ENCODE measurements around the gene SIPA1L3.
"Not testable (repeated sequence)": the region's sequence is repeated elsewhere in the genome, so short reads cannot be mapped to it uniquely, and the experiment has no call there.

Gene SIPA1L3

DNA sequence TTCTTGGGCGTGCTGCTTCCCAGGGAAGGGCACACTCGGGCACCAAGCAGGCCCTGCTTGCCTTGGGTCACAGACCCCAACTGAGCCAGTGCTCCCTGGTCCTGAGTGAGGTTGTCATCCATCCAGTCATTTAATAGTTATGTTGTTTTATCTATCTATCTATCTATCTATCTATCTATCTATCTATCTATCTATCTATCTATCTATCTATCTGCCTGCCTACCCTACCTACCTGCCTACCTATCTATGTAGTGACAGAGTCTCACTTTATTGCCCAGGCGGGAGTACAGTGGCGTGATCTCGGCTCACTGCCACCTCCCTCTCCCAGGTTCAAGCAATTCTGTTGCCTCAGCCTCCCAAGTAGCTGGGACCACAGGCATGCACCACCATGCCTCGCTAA is 164.0 kb downstream of the SIPA1L3 start:
- H3K27ac Mint-ChIP-seq; H3K27me3 Mint-ChIP-seq; H3K4me3 Mint-ChIP-seq; intact Hi-C loops (cut with micrococcal nuclease); H3K9me3 Mint-ChIP-seq: not testable (repeated sequence)
- peaks cover 13% of the 10 kb centered on the region for H3K36me3 Mint-ChIP-seq (ENCODE audit: low read depth)
- H3K4me1 Mint-ChIP-seq (ENCODE audit: low read depth): peaks cover 35% of the 10 kb centered on the region

DNA sequence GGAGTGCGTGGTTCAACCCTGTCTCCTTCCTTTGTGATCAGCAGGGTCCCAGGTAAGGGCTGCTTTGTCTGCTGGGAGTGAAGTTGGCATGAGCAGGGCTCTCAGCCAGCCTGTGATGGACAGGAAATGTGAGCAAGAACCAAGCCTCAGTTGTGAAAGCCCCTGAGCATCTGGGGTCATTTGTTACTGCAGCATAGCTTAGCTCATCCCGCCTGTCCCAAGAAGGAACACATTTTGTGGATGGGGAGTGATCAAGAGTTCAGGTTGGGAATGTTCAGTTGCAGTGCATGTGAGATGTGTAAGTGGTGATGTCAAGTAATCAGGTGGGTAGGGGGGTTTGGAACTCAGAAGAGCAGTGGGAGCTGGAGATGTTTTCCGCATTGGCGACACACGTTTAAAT is 164.6 kb downstream of the SIPA1L3 start:
- peaks cover 13% of the 10 kb centered on the region for H3K36me3 Mint-ChIP-seq (ENCODE audit: low read depth)
- peaks cover 35% of the 10 kb centered on the region for H3K4me1 Mint-ChIP-seq (ENCODE audit: low read depth)
- H3K27ac Mint-ChIP-seq: no peak overlapping the region
- peaks cover 7% of the 10 kb centered on the region for H3K9me3 Mint-ChIP-seq
- no peak overlapping the region for H3K4me3 Mint-ChIP-seq
- intact Hi-C loops (cut with micrococcal nuclease): no loop called here
- no peaks in the 10 kb centered on the region for H3K27me3 Mint-ChIP-seq

DNA sequence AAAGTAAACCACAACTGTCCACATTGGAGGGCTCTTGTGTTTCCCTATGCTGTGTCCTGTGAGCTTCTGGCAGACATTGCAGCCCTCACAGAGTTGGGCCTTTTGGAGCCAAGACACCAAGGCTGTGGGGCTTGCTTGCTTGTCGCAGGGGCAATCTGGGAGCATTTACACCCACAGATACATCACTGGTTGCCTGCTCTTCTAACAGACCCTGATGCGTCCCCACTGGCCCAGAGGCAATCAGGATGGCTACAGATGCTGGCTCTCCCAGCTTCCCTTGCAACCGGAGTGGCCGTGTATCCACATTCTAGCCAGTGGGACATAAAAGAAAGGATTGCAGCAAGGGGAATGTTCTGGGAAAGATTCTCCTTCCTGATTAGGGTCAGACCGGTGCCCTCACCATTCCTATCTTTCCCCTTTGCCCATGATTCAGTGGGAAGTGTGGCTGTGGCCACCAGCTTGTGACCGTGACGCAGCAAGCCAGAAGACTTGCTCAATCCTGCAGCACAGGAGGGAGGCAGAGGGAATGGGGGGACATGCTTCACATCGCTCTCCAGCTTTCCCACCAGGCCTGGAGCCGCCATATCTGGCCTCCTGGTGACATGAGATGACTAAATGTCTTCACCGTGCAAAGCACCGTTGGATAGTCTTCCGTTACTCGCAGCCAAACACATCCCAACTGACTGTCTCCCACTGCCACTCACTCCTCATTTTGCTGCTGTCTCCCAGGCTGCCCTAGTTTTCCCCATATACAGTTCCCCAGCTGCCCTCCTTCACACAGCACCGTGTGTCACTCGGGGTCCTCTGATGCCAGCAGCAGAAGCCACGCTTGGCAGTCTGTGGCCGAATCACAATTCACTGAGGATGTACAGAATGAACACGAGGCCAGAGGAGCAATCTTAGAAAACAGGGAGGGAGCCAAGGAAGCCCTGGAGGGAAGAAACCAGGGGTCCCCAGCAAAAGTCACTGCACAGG is 166.1 kb downstream of the SIPA1L3 start:
- Mint-ChIP-seq H3K4me3 (no peak overlapping the region), H3K9me3 (peaks cover 7% of the 10 kb centered on the region), H3K4me1 (ENCODE audit: low read depth) (peaks cover 32% of the 10 kb centered on the region), H3K27ac (peak overlapping the region; percentile 47), H3K36me3 (ENCODE audit: low read depth) (peaks cover 14% of the 10 kb centered on the region), H3K27me3 (no peaks in the 10 kb centered on the region)
- intact Hi-C loops (cut with micrococcal nuclease): no loop called here

DNA sequence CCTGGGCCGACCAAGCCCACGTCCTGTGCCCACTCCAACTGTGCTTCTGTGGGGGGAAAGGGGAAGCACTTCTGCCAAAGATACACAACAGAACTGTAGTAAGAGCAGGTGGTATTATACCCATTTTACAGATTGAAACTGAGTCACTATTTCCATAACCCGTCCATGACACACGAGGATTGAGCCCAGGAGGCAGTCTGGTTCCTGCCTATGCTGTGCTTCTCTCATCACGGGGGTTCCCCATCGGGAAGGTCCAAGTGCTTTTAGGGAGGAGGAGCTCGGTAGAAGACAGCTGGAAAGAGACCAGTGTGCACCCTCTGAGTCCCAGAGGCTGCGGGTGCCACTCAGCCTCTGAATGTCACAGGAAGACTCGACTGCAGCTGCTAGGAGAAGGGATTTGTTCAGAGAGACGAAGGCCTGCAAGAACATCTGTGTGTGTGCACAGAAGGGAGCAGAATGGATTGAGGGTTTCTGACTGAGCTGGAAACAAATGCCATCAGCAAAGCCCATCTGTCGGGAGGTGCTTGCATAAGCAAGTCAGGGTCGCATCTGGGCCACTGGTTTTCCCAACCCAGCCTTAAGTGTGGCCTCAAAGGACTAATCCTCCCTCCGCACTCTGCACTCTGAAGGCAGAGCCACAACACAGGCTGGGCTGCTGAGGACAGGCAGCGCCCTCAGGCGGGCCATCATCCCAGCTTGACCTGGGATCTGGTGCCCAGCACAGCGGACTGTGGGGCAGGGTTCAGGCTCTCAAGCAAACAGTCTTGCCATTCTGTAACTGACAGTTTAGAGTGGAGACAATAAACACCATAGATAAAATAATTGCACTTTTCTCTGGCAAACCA is 167.1 kb downstream of the SIPA1L3 start:
- Mint-ChIP-seq H3K4me3 (no peak overlapping the region), H3K27ac (no peak overlapping the region), H3K9me3 (peaks cover 7% of the 10 kb centered on the region), H3K36me3 (ENCODE audit: low read depth) (peaks cover 18% of the 10 kb centered on the region), H3K4me1 (ENCODE audit: low read depth) (peaks cover 41% of the 10 kb centered on the region), H3K27me3 (no peaks in the 10 kb centered on the region)
- intact Hi-C loops (cut with micrococcal nuclease): no loop called here

DNA sequence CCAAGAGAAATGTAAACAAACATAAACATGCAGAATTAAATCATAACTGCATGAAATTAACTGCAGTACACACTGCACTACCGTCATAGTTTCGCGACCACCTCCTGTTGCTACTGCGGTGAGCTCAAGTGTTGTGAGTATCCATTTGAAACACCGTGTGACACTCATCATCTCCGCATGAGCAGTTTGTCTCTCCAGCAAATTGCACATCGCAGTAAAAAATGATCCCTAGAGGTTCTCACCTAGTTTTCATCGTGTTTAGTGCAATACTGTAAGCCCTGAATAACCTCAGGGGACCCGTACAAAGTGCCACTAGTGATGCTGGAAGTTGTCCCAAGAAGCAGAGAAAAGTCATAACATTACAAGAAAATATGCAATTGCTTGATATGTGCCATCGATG is 169.3 kb downstream of the SIPA1L3 start:
- Mint-ChIP-seq H3K27me3 (no peaks in the 10 kb centered on the region), H3K9me3 (peaks cover 6% of the 10 kb centered on the region), H3K4me1 (ENCODE audit: low read depth) (peaks cover 52% of the 10 kb centered on the region), H3K36me3 (ENCODE audit: low read depth) (peaks cover 22% of the 10 kb centered on the region), H3K27ac (no peak overlapping the region), H3K4me3 (no peak overlapping the region)
- intact Hi-C loops (cut with micrococcal nuclease): no loop called here

DNA sequence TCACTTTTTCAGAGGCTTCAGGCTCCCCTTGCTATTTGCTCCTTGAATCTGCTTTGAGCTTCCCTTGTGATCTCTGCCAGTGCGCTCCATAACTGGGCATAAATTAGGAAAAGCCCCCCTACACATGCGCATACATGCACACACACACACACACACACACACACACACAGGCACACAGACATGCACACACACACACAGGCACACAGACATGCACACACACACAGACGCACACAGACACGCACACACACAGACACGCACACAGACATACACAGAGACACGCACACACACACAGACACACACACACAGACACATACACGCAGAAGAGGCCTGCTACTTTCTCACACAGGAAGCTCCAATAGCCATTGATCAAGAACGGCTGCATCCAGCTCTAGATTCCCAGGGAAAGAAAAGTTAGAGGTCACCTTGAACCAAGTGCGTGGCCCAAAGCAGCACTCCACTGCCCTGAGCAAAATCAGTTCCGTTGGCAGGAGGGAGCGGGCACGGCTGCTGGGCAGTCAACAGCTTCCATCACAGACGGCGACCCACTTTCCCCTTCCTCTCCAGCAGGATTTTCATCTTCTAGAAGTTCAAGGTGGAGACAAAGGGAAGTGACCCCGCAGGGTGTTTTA is 171.4 kb downstream of the SIPA1L3 start:
- H3K27ac Mint-ChIP-seq: peak overlapping the region; percentile 88
- H3K36me3 Mint-ChIP-seq (ENCODE audit: low read depth): peaks cover 35% of the 10 kb centered on the region
- no peaks in the 10 kb centered on the region for H3K9me3 Mint-ChIP-seq
- peaks cover 31% of the 10 kb centered on the region for H3K4me1 Mint-ChIP-seq (ENCODE audit: low read depth)
- H3K27me3 Mint-ChIP-seq: no peaks in the 10 kb centered on the region
- intact Hi-C loops (cut with micrococcal nuclease): no loop called here
- H3K4me3 Mint-ChIP-seq: no peak overlapping the region

DNA sequence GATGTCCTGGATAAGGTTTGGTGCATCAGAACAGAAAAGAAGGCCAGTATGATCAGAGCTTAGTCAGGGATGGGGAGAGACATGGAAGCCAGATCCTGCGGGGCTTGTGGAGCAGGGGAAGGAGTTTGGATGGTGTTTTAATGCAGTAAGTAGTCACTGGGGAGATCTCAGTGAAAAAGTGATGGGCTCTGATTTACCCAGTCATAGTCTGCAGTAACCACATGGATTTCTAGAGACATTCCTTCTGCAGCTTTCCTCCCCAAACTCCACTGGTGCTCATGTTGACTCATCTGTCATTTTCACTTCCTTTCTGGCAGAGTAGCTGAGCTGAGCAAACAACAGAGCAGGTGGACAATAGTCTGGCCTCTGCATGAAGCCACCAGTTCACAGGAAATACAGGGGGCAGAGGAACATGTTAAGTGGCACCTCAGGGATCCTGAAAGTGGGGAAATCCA is 172.9 kb downstream of the SIPA1L3 start:
- H3K4me3 Mint-ChIP-seq: no peak overlapping the region
- H3K27ac Mint-ChIP-seq: peak overlapping the region; percentile 88
- intact Hi-C loops (cut with micrococcal nuclease): loop anchor here (5.0 kb wide), 2 partner anchors 48 to 173 kb away; partner anchors contain the start of genes SIPA1L3 and WDR87
- no peaks in the 10 kb centered on the region for H3K27me3 Mint-ChIP-seq
- no peaks in the 10 kb centered on the region for H3K9me3 Mint-ChIP-seq
- H3K4me1 Mint-ChIP-seq (ENCODE audit: low read depth): peaks cover 29% of the 10 kb centered on the region
- H3K36me3 Mint-ChIP-seq (ENCODE audit: low read depth): peaks cover 42% of the 10 kb centered on the region

DNA sequence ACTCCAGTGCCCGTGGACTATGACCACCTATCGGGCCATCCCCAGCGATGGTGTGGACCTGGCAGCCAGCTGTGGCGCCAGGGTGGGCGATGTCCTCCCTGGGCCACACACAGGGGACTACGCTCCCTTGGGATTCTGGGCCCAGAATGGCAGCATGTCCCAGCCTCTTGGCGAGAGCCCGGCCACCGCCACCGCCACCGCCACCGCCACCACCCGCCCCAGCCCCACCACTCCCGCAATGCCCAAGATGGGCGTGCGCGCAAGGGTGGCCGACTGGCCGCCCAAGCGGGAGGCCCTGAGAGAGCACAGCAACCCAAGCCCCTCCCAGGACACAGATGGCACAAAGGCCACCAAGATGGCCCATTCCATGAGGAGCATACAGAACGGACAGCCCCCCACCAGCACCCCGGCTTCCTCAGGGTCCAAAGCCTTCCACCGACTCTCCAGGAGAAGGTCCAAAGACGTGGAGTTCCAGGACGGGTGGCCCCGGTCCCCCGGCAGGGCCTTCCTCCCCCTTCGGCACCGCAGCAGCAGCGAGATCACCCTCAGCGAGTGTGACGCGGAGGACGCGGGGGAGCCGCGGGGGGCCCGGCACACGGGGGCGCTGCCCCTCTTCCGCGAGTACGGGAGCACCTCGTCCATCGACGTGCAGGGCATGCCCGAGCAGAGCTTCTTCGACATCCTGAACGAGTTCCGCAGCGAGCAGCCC is 174.7 kb downstream of the SIPA1L3 start:
- no peaks in the 10 kb centered on the region for H3K9me3 Mint-ChIP-seq
- no peaks in the 10 kb centered on the region for H3K27me3 Mint-ChIP-seq
- intact Hi-C loops (cut with micrococcal nuclease): loop anchor here (5.0 kb wide), 2 partner anchors 49 to 174 kb away; partner anchors contain the start of genes SIPA1L3 and WDR87
- H3K27ac Mint-ChIP-seq: no peak overlapping the region
- no peak overlapping the region for H3K4me3 Mint-ChIP-seq
- peaks cover 57% of the 10 kb centered on the region for H3K36me3 Mint-ChIP-seq (ENCODE audit: low read depth)
- H3K4me1 Mint-ChIP-seq (ENCODE audit: low read depth): peaks cover 29% of the 10 kb centered on the region

DNA sequence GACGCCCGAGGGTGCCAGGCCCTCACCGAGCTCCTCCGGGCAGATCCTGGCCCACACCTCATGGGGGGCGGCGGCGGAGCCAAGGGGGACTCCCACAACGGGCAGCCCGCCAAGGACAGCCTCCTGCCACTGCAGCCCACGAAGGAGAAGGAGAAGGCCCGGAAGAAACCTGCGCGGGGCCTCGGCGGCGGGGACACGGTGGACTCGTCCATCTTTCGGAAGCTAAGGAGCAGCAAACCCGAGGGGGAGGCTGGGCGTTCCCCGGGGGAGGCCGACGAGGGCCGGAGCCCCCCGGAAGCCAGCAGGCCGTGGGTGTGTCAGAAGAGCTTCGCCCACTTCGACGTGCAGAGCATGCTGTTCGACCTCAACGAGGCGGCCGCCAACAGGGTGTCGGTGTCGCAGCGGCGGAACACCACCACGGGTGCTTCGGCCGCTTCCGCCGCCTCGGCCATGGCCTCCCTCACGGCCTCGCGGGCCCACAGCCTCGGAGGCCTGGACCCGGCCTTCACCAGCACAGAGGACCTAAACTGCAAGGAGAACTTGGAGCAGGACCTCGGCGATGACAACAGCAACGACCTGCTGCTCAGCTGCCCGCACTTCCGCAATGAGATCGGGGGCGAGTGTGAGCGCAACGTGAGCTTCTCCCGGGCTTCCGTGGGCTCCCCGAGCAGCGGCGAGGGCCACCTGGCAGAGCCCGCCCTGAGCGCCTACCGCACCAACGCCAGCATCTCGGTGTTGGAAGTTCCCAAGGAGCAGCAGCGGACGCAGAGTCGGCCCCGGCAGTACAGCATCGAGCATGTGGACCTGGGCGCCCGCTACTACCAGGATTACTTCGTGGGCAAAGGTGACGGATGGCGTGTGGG is 175.5 kb downstream of the SIPA1L3 start:
- Mint-ChIP-seq H3K27ac (no peak overlapping the region), H3K4me1 (ENCODE audit: low read depth) (peaks cover 29% of the 10 kb centered on the region), H3K9me3 (no peaks in the 10 kb centered on the region), H3K4me3 (no peak overlapping the region), H3K27me3 (no peaks in the 10 kb centered on the region), H3K36me3 (ENCODE audit: low read depth) (peaks cover 63% of the 10 kb centered on the region)
- intact Hi-C loops (cut with micrococcal nuclease): loop anchor here (5.0 kb wide), 2 partner anchors 50 to 175 kb away; partner anchors contain the start of genes SIPA1L3 and WDR87

DNA sequence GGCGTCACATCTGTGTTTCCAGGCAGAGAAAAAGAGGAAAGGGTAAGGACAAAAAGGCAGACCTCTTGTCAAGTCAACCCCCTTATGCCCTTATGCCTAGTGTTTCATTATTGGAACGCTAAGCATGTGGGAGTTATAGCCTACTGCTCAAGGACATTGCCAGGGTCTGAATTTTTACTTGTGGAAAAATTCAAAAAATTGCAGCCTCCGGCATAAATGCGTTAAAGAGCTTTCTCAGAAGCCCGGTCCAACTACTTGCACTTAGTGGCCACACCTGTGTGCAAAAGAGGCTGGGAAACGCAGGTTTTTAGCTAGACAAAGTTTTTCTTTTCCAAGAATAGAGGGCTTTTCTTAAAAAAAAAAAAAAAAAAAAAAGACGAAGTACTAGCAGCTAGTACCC is 177.2 kb downstream of the SIPA1L3 start:
- Mint-ChIP-seq H3K36me3 (ENCODE audit: low read depth) (peaks cover 71% of the 10 kb centered on the region), H3K27ac (no peak overlapping the region), H3K9me3 (no peaks in the 10 kb centered on the region), H3K27me3 (no peaks in the 10 kb centered on the region), H3K4me1 (ENCODE audit: low read depth) (peaks cover 16% of the 10 kb centered on the region), H3K4me3 (no peak overlapping the region)
- intact Hi-C loops (cut with micrococcal nuclease): loop anchor here (5.0 kb wide), 2 partner anchors 52 to 177 kb away; partner anchors contain the start of genes SIPA1L3 and WDR87

DNA sequence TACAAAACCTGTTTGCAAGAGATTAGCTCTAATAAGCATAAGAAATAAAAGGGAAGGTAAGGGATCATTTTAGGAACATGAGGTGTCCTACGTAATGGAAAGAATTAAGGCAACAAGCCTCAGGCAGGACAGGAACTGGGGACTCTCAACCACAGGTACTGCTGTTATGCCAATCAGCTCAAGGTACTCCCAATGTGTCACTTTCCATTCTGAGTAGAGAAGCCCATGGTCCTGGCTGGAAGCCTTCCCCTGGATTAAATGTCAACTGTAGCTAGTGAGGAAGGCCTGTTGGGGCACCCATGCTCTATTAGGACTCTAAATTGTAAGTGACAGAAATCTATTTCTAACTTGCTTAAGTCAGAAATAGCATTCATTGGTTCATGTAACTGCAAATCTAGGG is 182.4 kb downstream of the SIPA1L3 start:
- H3K36me3 Mint-ChIP-seq (ENCODE audit: low read depth): peaks cover 89% of the 10 kb centered on the region
- no peaks in the 10 kb centered on the region for H3K9me3 Mint-ChIP-seq
- no peak overlapping the region for H3K27ac Mint-ChIP-seq
- H3K4me1 Mint-ChIP-seq (ENCODE audit: low read depth): no peaks in the 10 kb centered on the region
- intact Hi-C loops (cut with micrococcal nuclease): no loop called here
- H3K27me3 Mint-ChIP-seq: no peaks in the 10 kb centered on the region
- H3K4me3 Mint-ChIP-seq: no peak overlapping the region

DNA sequence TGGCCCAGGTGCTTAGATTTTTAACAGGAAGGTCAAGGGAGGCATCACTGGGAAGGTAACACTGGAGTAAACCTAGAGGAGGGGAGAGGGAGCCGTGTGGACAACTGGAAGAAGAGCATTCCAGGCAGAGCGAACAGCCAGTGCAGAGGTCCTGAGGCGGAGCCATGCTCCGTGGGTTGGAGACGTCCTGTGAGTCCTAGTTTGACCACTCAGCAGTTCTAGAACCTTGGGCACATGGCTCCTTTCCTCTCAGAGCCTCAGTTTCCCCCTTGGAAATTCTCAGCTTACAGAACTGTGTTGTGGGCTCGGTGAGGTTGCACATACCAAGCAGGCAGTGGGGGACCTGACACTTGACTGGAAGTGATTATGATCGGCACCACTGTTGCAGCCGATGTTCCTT is 186.1 kb downstream of the SIPA1L3 start:
- no peak overlapping the region for H3K4me3 Mint-ChIP-seq
- intact Hi-C loops (cut with micrococcal nuclease): no loop called here
- H3K4me1 Mint-ChIP-seq (ENCODE audit: low read depth): peaks cover 11% of the 10 kb centered on the region
- peaks cover 75% of the 10 kb centered on the region for H3K36me3 Mint-ChIP-seq (ENCODE audit: low read depth)
- no peaks in the 10 kb centered on the region for H3K27me3 Mint-ChIP-seq
- no peaks in the 10 kb centered on the region for H3K9me3 Mint-ChIP-seq
- no peak overlapping the region for H3K27ac Mint-ChIP-seq

Measured in dendritic cell treated with granulocyte-macrophage colony-stimulating factor and Interleukin-4, amounts not matched to agents 40 ng/mL and 50 ng/mL, for 4 days (primary cell).